Left forelimb (tissue), 1 donor: ENCODE measurements around the gene DENND2A.
"Not testable (repeated sequence)": the region's sequence is repeated elsewhere in the genome, so short reads cannot be mapped to it uniquely, and the experiment has no call there.

Experiments
- DNase-seq: peaks from one replicate; pipeline ENCODE4 v3.0.0-alpha.2; 2018; ENCODE audit warnings: low spot score

Gene DENND2A

DNA sequence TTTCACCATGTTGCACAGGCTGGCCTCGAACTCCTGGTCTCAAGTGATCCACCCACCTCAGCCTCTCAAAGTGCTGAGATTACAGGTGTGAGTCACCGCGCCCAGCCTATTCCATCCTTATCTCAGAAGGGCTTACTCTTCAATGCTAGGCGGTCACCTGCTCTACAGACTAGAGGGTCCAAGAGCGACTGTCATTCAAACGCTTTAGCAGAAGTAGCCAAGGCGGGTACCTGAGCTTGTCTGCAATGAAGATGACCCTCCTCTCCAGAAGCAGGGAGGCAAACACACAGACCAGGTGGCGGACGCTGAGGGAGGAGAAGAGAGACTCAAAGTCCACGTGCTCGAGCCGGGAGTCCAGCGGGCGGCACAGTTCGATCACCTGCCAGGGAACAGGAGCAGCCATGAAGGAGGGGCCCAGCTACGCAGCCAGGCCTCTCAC lies 96.2 kb downstream of the DENND2A start:
- no peak for DNase-seq

DNA sequence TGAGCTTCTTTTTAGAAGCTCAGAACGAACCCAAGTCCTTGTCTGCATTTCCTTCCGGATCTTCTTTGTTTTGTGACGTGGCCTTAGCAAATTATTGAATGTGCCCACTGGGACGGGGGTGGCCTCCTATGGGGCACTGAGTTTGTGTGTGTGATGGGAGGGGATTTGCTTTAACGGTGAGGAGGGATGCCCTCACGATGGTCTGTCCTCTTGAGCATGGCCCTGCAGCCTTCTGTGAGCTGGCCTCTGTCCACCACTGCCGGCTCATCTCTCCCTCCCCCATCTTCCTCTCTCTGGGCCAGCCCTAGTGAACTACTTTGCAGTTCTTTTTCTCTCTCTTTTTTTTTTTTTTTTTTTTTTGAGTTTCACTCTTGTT lies 98.4 kb downstream of the DENND2A start:
- peak; percentile 81 for DNase-seq

DNA sequence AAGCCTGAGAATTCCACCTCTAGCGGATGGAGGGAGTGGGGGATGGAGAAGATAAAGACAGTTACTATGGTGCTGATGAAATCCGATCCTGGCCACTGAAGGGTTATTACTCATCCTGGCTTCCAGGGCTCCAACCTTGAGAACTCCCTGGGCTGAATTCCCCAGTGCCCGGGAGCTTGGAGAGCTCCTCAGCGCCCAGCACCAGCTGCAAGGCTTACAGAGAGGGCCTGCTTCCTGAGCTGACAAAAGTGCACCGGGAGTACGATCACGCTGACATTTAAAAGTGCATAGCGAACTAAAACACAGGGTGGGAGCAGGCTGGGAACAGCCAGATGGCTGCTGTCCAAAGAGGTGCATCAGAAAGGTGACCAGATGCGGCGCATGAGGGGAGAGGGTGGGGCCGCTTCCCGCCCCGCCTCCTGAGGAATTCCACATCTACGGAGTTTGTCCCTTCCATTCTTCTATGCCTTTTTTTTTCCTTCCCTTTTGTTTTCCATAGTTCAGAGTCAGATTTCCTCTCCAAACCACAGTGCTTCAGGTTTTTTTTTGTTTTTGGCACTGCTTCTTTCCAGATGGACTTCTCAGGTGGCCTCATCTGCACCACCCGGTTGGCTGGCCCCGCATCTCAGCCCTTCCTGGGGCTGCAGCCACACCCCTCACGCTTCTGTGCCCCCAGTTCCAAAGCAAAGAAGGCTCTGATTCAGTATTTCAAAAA lies 98.9 kb downstream of the DENND2A start:
- peak; percentile 80 for DNase-seq

DNA sequence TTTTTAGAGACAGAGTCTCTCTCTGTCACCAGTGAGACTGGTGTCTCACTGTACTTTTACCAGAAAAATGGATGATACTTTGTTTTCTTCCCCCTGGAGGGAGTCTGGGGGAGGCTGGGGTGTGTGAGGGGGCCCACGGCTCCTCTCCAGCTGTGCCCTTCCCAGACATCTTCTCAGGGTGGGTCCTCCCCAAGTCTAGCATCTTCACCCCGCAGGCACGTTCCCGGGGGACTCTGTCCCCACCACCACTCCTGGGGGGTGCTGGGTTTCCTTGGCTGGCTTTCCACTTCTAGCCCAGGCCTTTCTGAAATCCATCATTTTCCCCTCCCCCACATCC lies 99.5 kb downstream of the DENND2A start:
- DNase-seq = no peak

DNA sequence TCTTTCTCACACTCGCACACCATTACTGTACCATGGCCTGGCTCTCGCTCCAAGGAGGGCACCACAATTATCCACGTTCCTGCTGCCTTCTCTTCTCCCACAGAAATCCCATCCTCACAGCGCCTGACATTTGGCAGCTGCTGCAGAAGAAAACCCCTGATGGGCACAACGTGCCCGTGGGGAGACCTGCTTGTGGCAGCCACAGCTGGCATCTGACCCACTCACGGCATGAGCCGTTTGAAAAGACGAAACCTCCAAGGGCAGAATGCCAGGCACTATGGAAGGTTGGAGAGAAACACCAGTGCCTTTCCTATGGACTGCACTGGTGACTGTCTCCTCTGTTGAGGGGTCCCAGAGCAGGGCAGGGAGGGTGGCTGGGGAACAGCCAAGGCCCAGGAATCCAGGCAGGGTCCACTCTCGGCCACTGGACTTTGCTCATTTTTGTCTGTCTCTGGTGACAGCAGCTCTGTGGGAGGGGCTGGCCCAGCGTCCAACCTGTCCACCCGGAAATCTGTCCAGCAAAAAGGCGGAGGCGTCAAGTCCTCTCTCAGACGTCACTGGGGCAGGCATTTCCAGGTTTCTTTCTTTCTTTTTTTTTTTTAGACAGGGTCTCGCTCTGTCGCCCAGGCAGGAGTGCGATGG lies 100.4 kb downstream of the DENND2A start:
- no peak for DNase-seq

DNA sequence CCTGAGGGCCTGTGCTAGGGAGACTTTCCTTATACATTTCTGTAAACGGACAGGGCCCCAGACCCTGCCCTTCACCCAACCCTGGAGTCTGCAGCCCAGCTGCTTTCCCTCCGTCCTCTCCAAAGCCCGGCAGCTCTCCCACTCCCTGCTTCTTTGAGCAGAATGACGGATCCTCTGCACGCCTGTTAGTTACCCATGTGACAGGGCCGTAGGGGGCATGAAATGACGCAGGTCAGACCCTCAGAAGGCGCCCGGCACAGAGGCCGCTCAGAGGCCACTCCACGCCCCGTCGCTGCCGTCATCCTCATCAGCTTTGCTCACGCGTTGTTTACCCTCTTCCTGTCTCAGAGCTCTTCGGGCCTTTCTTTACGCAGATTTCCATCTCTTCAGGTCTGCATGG lies 101.2 kb downstream of the DENND2A start:
- no peak for DNase-seq

DNA sequence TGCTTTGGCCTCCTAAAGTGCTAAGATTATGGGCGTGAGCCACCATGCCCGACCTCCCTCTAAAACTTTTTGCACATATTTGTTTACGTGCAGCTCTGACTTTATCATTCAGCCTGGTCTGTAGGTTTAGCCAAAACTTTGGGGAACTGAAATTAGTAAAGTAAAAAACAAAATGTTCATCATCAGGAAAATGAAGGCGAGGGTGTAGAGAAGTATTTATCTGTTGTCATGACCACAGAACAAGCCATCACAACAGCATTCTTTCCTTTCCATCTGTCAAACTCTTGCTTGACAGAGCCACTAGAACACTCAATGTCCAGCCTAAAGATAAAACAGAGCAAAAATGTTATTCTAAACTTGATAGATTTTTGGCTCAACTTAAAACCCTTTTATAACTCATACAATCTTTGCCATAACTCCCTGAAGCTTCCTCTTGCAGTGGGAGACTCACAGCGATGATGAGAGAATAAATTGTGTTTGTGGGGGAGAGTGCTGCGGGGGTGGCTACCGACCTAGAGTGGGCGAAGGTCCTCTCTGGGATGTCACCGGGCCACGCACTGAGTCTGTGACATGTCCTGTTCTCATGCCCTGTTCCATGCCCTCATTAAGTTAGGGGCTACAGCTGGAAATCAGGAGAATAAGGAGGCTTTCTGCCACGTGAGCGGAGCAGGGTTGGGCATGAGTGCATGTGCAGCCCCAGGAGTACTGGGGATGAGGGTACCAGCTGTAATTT lies 102.7 kb downstream of the DENND2A start:
- no peak for DNase-seq

DNA sequence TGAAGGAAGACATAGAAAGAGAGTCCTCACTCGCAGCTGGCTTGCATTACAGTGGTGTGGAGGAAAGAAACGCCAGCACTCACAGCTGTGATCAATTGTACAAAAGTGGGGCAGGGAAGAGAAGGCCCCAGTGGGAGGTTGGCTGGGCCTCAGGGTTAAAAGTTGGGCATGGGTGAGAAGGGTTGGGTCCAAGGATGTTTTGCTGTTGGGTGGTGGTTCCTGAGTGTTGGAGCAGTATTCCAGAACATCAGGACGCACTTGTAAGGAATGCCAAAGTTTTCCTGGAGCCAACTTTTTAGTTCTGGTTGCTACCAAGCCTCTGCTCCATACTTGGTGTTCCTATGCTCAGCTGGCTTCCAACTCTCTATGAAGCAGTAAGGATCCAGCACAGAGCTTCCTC lies 105.9 kb downstream of the DENND2A start:
- DNase-seq = no peak

DNA sequence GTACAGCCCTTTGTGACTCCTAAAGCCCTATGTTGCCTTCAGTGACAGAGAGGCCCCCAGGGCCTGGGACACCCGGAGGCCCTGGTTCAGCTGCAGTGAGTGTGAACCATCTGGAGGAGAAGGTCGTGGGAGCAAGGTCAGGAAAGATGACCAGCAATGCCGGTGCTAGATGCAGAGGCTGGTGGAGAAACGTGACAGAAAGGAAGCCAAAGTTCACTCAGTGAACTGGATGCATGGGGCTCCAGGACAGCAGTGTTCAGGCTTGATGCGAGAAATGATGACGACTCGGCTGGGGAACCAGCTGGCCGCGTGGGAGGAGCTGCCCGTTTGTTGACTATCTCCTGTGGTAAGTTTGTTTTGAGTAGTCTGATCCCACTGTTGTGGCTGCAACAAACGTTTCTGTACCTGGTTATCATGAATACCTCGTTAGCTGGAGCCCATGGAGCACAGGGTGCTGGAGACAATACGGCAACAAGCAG lies 107.2 kb downstream of the DENND2A start:
- no peak for DNase-seq

DNA sequence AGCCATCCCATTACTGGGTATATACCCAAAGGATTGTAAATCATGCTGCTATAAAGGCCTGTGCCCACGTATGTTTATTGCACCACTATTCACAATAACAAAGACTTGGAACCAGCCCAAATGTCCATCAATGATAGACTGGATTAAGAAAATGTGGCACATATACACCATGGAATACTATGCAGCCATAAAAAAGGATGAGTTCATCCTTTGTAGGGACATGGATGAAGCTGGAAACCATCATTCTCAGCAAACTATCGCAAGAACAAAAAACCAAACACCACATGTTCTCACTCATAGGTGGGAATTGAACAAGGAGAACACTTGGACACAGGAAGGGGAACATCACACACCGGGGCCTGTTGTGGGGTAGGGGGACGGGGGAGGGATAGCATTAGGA lies 111.2 kb downstream of the DENND2A start:
- DNase-seq = not testable (repeated sequence)

DNA sequence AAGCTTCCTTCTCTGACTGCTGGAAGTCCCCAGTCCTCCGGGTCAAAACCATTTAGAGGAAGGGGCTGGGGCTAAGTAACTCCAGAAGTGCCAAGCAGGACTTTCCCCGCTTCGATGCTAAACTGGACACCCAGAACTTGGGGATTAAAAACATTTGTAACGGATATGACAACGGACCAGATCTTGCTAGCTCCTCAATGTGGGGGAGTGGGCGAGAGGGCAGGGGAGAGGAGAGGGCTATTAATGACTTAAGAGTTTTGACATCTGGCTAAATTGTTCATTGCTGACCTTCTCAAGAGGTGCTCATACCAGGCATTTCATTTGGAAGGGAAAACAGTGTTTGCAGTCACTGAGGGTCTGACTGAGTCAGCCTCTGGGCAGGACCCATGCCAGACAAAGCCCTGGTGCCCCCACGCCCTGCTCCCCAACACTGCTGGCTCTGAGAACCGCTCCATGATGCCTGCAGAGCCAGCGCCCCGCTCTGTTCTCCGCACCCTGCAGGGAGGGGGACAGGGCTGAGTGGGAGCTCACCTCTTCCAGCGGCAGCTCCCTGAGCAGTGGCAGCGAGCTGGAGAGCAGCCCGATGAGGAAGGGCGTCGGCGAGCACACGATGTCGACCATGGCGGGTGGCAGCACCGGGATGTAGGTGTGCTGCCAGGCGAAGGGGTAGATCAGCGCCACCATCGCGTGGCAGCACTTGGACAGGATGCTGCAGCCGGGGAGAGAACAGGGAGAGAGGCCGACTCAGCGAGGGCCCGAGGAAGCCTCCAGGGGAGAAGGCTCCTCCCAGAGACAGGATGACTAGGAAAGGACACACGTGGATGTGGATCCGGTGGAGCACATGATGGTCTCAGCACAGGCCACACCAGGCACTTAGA lies 113.6 kb downstream of the DENND2A start:
- DNase-seq = no peak

DNA sequence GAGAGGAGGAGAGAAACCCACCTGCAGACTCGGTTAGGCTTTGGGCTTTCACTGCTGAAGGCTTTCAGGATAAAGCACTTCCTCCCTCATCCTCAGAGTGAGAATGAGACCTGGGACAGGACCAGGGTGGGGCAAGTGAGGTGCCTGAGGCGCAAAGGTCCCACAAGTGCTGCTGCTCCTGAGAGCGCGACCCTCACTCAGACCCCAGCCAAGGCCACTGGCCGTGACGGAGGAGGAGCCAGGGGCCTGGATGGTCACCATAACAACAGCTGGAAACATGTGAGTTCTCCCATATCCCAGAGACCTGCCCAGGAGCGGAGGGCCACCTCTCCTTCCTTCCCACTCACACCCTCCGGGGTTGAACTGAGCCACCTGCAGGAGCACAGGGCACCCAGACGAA lies 114.4 kb downstream of the DENND2A start:
- no peak for DNase-seq

DNA sequence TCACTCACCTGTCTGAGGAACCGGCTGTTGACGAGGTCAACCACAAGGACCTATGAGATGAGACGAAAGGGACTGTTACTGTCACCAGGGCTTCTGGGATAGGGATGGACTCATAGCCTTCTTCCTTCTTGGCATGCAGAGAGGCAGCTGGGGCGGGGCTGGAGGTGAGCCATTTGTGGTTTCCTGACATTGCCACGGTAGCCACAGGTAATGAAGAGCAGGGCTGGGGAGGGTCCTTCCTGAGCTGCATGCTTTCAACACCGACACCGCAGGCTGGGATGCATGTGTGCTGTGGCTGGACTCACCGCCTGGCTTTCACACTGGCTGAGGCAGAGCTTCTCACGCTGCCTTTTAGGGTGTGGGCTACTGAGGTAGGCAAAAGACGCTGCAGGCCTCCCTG lies 114.9 kb downstream of the DENND2A start:
- DNase-seq = no peak

DNA sequence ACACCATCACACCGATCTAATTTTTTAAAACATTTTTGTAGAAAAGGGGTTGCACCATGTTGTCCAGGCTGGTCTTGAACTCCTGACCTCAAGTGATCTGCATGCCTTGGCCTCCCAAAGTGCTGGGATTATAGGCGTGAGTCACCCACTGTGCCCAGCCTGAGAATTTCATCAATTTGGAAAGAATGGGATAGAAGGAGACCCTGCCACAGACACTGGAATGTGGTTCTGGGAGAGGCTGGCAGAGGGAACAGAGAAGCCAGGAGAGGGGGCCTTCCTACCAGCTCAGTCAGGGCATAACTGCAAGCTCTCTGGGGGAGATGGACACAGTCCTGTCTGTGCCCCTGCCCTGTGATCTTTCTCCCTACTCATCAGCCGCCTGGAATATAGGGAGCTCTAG lies 119.2 kb downstream of the DENND2A start:
- no peak for DNase-seq

DNA sequence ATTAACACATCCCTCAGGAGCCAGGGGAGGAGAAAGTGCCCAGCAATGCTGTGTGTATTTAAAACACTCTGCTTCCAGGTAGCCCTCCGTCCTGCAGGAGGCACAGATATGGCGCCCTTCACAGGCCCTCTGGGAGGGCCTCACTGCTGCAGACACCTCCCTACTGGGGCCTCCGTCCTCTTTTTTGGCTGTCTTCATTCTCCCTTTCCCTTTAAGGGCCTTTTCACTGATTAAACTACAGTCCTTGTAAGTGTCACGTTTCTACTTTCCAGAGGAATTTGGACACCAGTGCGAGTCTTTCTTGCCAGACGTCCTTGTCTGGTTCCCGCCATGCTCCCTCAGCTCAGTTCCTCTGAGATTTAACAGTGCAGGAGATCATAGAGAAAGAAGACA lies 121.6 kb downstream of the DENND2A start:
- DNase-seq = no peak

DNA sequence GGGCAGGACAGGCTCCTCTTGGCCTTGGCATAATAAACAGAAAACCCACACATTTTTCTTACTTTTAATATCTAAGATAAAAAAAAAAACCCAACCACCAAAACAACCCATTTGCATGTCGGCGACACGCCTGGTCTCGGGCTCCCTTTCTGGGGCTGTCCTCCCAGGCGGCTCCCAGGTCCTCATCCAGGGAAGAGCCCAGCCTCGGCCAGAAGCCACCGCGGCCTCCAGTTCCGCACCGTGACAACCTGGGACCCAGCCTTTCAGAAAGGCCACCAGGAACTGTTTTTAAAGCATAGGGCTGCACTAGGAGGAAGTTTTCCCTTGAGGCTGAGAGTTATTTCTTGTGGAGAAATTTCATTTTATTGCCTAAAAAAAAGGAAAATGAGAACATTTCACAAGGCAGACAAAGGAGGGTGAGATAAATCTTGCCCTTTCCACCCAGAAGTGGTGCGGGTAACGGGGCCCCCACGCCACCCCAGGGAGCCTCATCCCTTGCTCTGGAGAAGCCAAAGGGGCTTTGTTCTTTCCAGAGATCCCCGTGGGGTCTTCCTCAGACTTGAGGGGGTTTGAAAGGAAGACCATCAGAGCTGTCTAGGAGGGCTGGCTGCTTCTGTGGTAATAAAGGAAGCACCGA lies 122.1 kb downstream of the DENND2A start:
- no peak for DNase-seq

DNA sequence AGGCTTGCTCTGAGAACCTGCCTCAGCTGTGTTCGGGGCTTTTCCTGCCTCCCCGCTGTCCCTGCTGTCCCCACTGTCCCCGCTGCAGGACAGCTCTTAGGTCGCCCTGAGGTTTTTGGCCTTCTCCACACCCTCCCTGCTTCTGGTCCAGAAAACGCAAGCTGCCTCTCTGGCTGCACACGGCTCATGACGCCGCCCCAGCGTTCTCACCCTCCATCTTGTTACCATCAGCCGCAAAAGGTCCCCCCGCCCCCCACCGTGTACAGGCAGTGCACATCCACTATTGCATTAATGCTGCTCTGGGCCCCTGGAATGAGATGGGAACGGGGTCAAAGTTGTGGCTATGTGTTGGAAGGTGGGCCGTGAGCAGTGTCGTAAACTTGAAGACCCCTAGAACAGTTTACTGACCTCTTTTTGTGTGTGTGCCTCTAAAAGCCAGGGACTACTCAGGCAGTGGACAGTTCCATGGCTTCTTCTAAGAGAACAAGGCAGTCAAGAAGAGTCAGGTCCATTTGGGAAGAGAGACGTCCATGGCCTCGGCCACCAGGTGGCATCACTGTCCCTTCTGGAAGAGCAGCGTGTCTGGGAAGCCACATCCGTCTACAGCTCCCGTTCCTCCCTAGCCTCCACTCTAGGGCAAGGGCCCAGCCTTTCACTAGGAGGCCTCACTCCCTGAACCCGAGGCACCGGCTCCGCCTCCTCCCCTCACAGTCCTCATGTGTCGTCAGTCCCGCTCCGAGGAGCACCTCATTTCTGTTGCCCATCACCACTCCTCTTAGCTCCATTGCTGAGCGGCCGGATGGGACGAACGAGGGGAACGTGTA lies 122.9 kb downstream of the DENND2A start:
- DNase-seq = peak; percentile 92

DNA sequence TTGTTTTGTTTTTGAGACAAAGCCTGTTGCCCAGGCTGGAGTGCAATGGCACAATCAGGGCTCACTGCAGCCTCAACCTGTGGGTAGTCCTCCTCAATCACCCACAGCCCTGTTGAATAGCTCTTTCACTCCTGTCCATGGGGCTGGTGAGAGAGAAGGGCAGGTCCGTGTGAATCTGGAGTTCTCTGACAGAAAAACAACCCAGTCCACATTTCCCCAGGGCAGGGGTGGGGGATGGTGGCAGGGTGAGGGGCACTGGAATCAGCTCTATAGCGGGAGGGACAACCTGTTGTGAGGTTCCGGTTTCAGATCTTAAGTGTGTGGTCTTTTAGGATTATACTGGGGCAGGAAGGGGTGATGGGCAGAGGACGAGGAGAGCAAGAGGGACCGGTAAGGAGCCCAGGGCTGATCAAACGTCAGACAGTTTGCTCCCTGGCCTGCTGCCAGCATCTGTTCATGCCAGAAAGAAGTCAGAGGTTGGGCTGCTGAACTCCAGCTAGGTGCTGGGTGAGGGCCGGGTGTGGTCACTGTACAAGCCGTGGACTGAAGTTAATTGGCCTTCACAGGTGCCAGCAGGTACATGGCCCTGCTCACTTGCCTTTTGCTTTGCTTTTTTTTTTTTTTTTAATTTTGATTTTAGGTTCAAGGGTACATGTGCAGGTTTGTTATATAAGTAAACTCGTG lies 128.2 kb downstream of the DENND2A start:
- no peak for DNase-seq

DNA sequence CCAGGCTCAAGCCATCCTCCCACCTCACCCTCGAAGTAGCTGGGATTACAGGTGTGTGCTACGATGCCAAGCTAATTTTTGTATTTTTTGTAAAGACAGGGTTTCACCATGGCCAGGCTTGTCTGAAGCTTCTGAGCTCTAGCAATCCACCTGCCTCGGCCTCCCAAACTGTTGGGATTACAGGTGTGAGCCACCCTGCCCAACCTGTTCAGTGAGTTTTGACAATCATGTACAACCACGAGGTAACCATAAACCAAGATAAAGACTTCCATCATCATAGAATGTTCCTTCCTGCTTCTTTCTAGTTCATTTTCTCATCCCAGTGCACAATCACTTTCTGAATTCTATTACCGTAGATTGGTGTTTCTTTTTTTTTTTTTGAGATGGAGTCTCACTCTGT lies 130.8 kb downstream of the DENND2A start:
- no peak for DNase-seq

DNA sequence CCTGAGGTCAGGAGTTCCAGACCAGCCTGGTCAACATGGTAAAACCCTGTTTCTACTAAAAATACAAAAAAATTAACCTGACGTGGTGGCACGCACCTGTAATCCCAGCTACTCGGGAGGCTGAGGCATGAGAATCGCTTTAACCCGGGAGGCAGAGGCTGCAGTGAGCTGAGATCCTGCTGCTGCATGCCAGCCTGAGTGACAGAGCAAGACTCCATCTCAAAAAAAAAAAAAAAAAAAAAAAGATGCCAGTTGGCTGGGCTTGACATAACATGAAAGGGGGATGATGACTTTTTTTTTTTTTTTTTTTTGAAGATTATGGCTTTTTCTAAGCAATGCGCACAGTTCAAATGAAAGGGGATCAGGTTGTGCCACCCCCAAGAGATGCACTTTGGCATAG lies 133.1 kb downstream of the DENND2A start:
- not testable (repeated sequence) for DNase-seq
